Mesenchymal stem cell (in vitro differentiated cells and primary cell): Measurements from ENCODE around the gene EYA2.

Experiments used
- DNase-seq: peaks from one replicate; pipeline ENCODE4 v3.0.0-alpha.2; 2013
- H2AFZ ChIP-seq: one replicate; pipeline ENCODE4 v1.6.1; 2013; ENCODE audit warnings: low read depth, mild to moderate bottlenecking, control low read depth, inconsistent platforms, low read length, moderate library complexity
- H2AK5ac ChIP-seq: 2 replicates; pipeline ENCODE4 v1.6.1; 2013; ENCODE audit warnings: low read length, moderate library complexity, mild to moderate bottlenecking, inconsistent platforms; ENCODE audit not compliant: severe bottlenecking
- H2BK120ac ChIP-seq: one replicate; pipeline ENCODE4 v1.6.1; 2013; ENCODE audit warnings: low read depth, mild to moderate bottlenecking, inconsistent platforms, low read length, moderate library complexity
- H2BK12ac ChIP-seq, 2 experiments: one replicate each; pipeline ENCODE4 v1.6.1; 2013; ENCODE audit warnings: inconsistent platforms in 2 of 2, low read length in 2 of 2, mild to moderate bottlenecking in 2 of 2, moderate library complexity in 2 of 2, control low read depth in 1 of 2
- H2BK15ac ChIP-seq: one replicate; pipeline ENCODE4 v1.6.1; 2013; ENCODE audit warnings: mild to moderate bottlenecking, low read depth, inconsistent platforms; ENCODE audit not compliant: poor library complexity, severe bottlenecking
- H2BK5ac ChIP-seq: 2 replicates; pipeline ENCODE4 v1.6.1; 2013; ENCODE audit warnings: low read depth, mild to moderate bottlenecking, low read length, control low read depth, inconsistent platforms; ENCODE audit not compliant: poor library complexity, severe bottlenecking
- H3K14ac ChIP-seq, 2 experiments: one replicate each; pipeline ENCODE4 v1.6.1; 2013; ENCODE audit warnings: inconsistent platforms in 2 of 2, low read length in 2 of 2, control low read depth in 1 of 2, mild to moderate bottlenecking in 1 of 2, moderate library complexity in 1 of 2
- H3K18ac ChIP-seq, 2 experiments: one replicate each; pipeline ENCODE4 v1.6.1; 2013; ENCODE audit warnings: inconsistent platforms in 2 of 2, low read length in 2 of 2, control low read depth in 1 of 2, low read depth in 1 of 2, mild to moderate bottlenecking in 1 of 2
- H3K23ac ChIP-seq, 2 experiments: one replicate each; pipeline ENCODE4 v1.6.1; 2013; ENCODE audit warnings: inconsistent platforms in 2 of 2, low read length in 2 of 2, mild to moderate bottlenecking in 2 of 2, moderate library complexity in 2 of 2, control low read depth in 1 of 2
- H3K27ac ChIP-seq: 2 replicates; pipeline ENCODE4 v1.5.1; 2013; ENCODE audit warnings: mild to moderate bottlenecking, moderate library complexity, low read length, control low read depth, inconsistent platforms; ENCODE audit not compliant: poor library complexity, severe bottlenecking
- H3K27me3 ChIP-seq, 2 experiments: 2 replicates each; pipeline versions ENCODE4 v1.6.1 to v1.7.0; 2013; ENCODE audit warnings: low read length in 2 of 2, mild to moderate bottlenecking in 2 of 2, moderate library complexity in 2 of 2, control low read depth in 1 of 2, inconsistent platforms in 1 of 2; ENCODE audit not compliant: control insufficient read depth in 1 of 2, insufficient read depth in 1 of 2
- H3K36me3 ChIP-seq, 2 experiments: 2 replicates each; pipeline versions ENCODE4 v1.6.1 to v1.7.0; 2013; ENCODE audit warnings: low read length in 2 of 2, control low read depth in 1 of 2, inconsistent platforms in 1 of 2, low read depth in 1 of 2, mild to moderate bottlenecking in 1 of 2; ENCODE audit not compliant: insufficient read depth in 2 of 2, control insufficient read depth in 1 of 2
- H3K4ac ChIP-seq, 2 experiments: one replicate each; pipeline ENCODE4 v1.6.1; 2013; ENCODE audit warnings: inconsistent platforms in 2 of 2, low read length in 2 of 2, mild to moderate bottlenecking in 2 of 2, moderate library complexity in 2 of 2, control low read depth in 1 of 2, low read depth in 1 of 2
- H3K4me1 ChIP-seq: 2 replicates; pipeline ENCODE4 v1.6.1; 2013; ENCODE audit warnings: low read depth, low read length, control low read depth; ENCODE audit not compliant: control insufficient read depth, insufficient read depth
- H3K4me2 ChIP-seq: 2 replicates; pipeline ENCODE4 v1.6.1; 2013; ENCODE audit warnings: low read length, mild to moderate bottlenecking, inconsistent platforms; ENCODE audit not compliant: poor library complexity, severe bottlenecking
- H3K4me3 ChIP-seq, 2 experiments: 2 replicates each; pipeline versions ENCODE4 v1.5.1 to v1.7.0; 2013; ENCODE audit warnings: low read length in 2 of 2, mild to moderate bottlenecking in 2 of 2, control low read depth in 1 of 2, low read depth in 1 of 2; ENCODE audit not compliant: insufficient read depth in 1 of 2
- H3K79me1 ChIP-seq: replicated peaks from 2 replicates; pipeline ENCODE4 v1.6.1; 2013; ENCODE audit warnings: mild to moderate bottlenecking, control low read depth, low read length, inconsistent platforms; ENCODE audit not compliant: poor library complexity, severe bottlenecking
- H3K9ac ChIP-seq: 2 replicates; pipeline ENCODE4 v1.7.0; 2013; ENCODE audit warnings: mild to moderate bottlenecking, low read length, moderate library complexity
- H3K9me3 ChIP-seq: 2 replicates; pipeline ENCODE4 v1.7.0; 2013; ENCODE audit warnings: mild to moderate bottlenecking, low read length; ENCODE audit not compliant: control insufficient read depth
- H4K8ac ChIP-seq: one replicate; pipeline ENCODE4 v1.6.1; 2013; ENCODE audit warnings: inconsistent platforms, mild to moderate bottlenecking, low read length, moderate library complexity
- H4K91ac ChIP-seq: one replicate; pipeline ENCODE4 v1.6.1; 2013; ENCODE audit warnings: mild to moderate bottlenecking, low read length, inconsistent platforms
- WGBS: methylation state at CpG from one replicate; pipeline ENCODE4 v1.1.7; 2013; ENCODE audit warnings: mixed read lengths; 5-methylcytosine and 5-hydroxymethylcytosine counted together

Gene EYA2

GRCh38 chr20:46883892-46884291 lies 10.8 kb upstream of the EYA2 start:
- Histone ChIP-seq H3K4ac (no peak overlapping the region), H2BK12ac (no peak overlapping the region), H3K9me3 (no peaks in the 10 kb centered on the region), H3K79me1 (no peaks in the 10 kb centered on the region), H2AK5ac (no peak overlapping the region), H3K4me3 (no peak overlapping the region), H2BK15ac (no peak overlapping the region), H3K36me3 (no peaks in the 10 kb centered on the region), H3K27ac (no peak overlapping the region), H3K18ac (no peak overlapping the region), H2BK120ac (no peak overlapping the region), H3K4me2 (no peak overlapping the region), H3K9ac (no peak overlapping the region), H3K4me1 (no peaks in the 10 kb centered on the region), H3K27me3 (peaks cover 0 to 22% of the 10 kb centered on the region in 2 experiments), H3K14ac (no peak overlapping the region), H3K23ac (no peak overlapping the region), H4K91ac (no peak overlapping the region), H4K8ac (no peak overlapping the region), H2BK5ac (no peak overlapping the region), H2AFZ (no peak overlapping the region)
- DNase-seq, result no peak
- 39% methylated on average over 4 of the region's 6 CpGs for WGBS

- H3K9ac ChIP-seq, result no peak overlapping the region
- H3K79me1 ChIP-seq, result no peaks in the 10 kb centered on the region
- H3K9me3 ChIP-seq, result peaks cover 15% of the 10 kb centered on the region
- H4K91ac ChIP-seq, result no peak overlapping the region
- no peak overlapping the region for H3K4me3 ChIP-seq
- no peak overlapping the region for H3K27ac ChIP-seq
- no peak overlapping the region for H2BK15ac ChIP-seq
- H4K8ac ChIP-seq, result no peak overlapping the region
- peaks cover 4% of the 10 kb centered on the region for H3K4me1 ChIP-seq
- no peak overlapping the region for H2AFZ ChIP-seq
- H3K36me3 ChIP-seq, result no peaks in the 10 kb centered on the region
- no peak overlapping the region for H2BK5ac ChIP-seq
- H3K27me3 ChIP-seq, result peaks cover 21 to 35% of the 10 kb centered on the region in 2 experiments
- no peak overlapping the region for H2AK5ac ChIP-seq
- no peak overlapping the region for H3K4ac ChIP-seq
- DNase-seq, result no peak
- H2BK120ac ChIP-seq, result no peak overlapping the region
- H3K18ac ChIP-seq, result no peak overlapping the region
- H3K14ac ChIP-seq, result no peak overlapping the region
- no peak overlapping the region for H3K4me2 ChIP-seq
- no peak overlapping the region for H2BK12ac ChIP-seq
- no peak overlapping the region for H3K23ac ChIP-seq
Observed at GRCh38 chr20:46890682-46891081, 4.0 kb upstream of the EYA2 start.

- H3K23ac ChIP-seq, result no peak overlapping the region
- no peaks in the 10 kb centered on the region for H3K36me3 ChIP-seq
- no peak overlapping the region for H2BK5ac ChIP-seq
- H2AK5ac ChIP-seq, result no peak overlapping the region
- 87% methylated on average over 3 of the region's 3 CpGs for WGBS
- peaks cover 4% of the 10 kb centered on the region for H3K4me1 ChIP-seq
- H3K4me3 ChIP-seq, result no peak overlapping the region
- H3K14ac ChIP-seq, result no peak overlapping the region
- H3K27me3 ChIP-seq, result peaks cover 36 to 50% of the 10 kb centered on the region in 2 experiments
- H3K9me3 ChIP-seq, result peaks cover 15% of the 10 kb centered on the region
- H3K4ac ChIP-seq, result no peak overlapping the region
- no peak overlapping the region for H3K9ac ChIP-seq
- no peak overlapping the region for H2BK12ac ChIP-seq
- H2BK15ac ChIP-seq, result no peak overlapping the region
- no peak overlapping the region for H4K8ac ChIP-seq
- DNase-seq, result no peak
- H2BK120ac ChIP-seq, result no peak overlapping the region
- no peak overlapping the region for H3K4me2 ChIP-seq
- H3K27ac ChIP-seq, result no peak overlapping the region
- no peak overlapping the region for H3K18ac ChIP-seq
- H3K79me1 ChIP-seq, result no peaks in the 10 kb centered on the region
- H2AFZ ChIP-seq, result no peak overlapping the region
- H4K91ac ChIP-seq, result no peak overlapping the region
Observed at GRCh38 chr20:46893051-46893450, 1.6 kb upstream of the EYA2 start.

- H3K9me3 ChIP-seq, result peaks cover 15% of the 10 kb centered on the region
- H2BK12ac ChIP-seq, result no peak overlapping the region
- no peaks in the 10 kb centered on the region for H3K79me1 ChIP-seq
- no peak overlapping the region for H2BK120ac ChIP-seq
- H3K9ac ChIP-seq, result no peak overlapping the region
- DNase-seq, result no peak
- no peak overlapping the region for H4K91ac ChIP-seq
- H3K27me3 ChIP-seq, result peaks cover 41 to 55% of the 10 kb centered on the region in 2 experiments
- H2AFZ ChIP-seq, result no peak overlapping the region
- H3K4me1 ChIP-seq, result peaks cover 4% of the 10 kb centered on the region
- H3K27ac ChIP-seq, result no peak overlapping the region
- WGBS, result 35% methylated on average over 7 of the region's 11 CpGs
- H4K8ac ChIP-seq, result no peak overlapping the region
- H3K36me3 ChIP-seq, result no peaks in the 10 kb centered on the region
- no peak overlapping the region for H3K23ac ChIP-seq
- no peak overlapping the region for H2BK5ac ChIP-seq
- no peak overlapping the region for H3K4me2 ChIP-seq
- no peak overlapping the region for H3K4ac ChIP-seq
- no peak overlapping the region for H2BK15ac ChIP-seq
- no peak overlapping the region for H2AK5ac ChIP-seq
- H3K4me3 ChIP-seq, result no peak overlapping the region
- H3K18ac ChIP-seq, result no peak overlapping the region
- H3K14ac ChIP-seq, result no peak overlapping the region
Observed at GRCh38 chr20:46893877-46894578, 615 bp upstream of the EYA2 start.
